NCI-H1048 (cell line): ENCODE data around the gene SASH1.
"Not testable (repeated sequence)": the region's sequence is repeated elsewhere in the genome, so short reads cannot be mapped to it uniquely, and the experiment has no call there.

Experiments used
- DNase-seq: peaks from one replicate; lab custom pipeline; 2025; lab: John Stamatoyannopoulos, UW

Gene SASH1

DNA sequence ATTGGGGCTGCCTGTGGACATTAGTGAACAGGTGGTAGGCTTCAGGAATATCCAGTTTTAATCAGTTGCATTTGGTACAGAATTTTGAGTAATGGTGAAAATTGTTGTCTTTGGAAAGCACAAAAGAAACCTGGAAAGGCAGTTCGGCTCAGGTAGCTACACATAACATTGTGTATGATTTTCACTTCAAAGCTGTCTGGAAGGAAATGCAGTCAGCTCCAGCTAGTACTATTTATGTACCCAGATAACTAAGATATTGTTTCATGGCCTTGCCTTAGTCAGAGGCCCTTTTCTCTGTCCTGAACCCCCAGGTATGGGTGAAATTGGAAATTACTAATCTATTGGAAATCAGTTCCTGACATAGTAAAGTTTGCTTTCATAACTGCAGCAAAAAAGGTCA is 208.6 kb downstream of the SASH1 start:
- DNase-seq, result no peak

DNA sequence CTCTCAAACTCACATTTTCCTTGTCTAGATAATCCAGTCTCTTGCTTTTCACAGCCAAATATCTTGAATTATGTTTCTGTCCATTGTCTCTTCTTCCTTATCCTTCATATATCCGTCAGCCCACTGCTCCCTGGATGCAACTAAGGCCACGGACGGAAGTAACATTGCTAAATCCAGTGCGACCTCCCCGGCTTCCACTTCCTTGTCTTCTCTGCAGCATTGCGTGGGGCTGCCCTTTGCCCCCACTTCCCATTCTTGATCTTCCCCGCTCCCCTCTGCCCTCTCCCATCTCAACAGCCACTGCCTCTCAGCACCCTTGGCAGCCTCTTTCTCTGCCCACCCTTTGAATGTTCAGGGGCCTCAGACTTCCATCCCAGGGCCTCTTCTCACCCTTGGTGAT is 213.8 kb downstream of the SASH1 start:
- no peak for DNase-seq

DNA sequence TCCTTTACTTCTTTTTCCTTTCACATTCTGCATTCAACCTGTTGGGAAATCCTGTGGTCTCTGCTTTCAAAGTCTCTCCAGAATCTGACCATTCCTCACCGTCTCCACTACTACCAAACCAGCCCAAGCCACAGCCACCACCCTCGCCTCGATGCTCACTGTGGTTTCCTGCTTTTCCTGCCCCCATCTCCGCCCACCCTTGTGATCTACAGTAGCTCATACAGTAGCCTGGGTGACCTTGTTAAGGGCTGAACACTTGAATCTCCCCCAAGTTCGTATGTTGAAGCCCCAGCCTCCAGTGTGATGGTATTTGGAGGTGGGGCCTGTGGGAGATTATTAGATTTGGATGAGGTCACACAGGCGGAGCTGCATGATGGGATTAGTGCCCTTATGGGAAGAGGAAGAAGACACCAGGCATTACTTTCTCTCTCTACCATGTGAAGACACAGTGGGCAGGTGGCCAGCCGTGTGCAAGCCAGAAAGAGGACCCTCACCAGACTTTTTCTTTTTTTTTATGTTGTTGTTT is 215.2 kb downstream of the SASH1 start:
- no peak for DNase-seq

DNA sequence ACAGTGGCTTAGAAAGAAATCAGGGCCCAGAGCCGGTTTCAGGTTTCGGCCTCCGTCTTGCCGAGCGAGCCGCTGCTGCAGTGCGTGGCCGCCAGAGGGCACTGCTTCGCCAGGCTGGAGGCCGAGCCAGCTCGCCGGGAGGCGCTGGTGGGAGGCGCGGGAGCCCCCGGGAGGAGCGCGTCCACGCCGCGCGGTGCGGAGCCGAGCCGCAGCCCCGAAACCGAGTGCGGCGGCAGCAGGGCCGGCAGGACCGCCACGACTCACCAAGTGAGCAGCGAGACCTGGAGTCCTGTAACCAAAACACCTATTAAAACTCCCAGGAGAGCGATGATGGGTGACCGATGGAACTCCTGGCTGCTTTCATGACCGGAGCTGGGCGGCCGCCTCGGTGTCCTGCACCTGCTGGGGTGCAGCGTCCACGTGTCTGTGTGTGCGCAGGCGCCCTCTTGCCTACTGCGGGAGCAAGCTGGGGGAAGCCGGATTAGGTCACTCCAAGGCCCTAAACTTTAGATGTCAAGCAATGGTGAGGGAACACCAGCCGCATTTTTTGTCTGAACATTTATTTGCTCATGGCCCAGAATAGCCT is 217.3 kb downstream of the SASH1 start:
- peak; percentile 7 for DNase-seq

DNA sequence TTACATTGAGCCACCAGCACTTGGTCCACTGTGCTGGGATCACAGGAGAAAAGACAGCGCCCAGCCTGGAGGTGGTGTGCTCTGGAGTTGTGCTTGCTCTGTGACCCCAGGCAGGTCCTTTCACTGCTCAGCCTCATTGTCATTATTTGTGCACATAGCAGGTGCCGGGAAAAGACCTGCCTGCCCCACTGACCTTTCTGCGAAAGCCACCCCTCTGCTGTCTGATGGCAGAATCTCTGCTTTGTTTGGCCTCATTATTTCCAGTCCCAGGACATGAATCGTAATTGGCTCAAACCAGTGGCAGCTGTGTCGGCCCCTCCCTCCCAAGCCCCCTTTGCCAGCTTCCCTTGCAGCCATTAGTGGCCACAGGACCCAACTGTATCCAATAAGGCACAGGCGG is 219.0 kb downstream of the SASH1 start:
- DNase-seq, result no peak

DNA sequence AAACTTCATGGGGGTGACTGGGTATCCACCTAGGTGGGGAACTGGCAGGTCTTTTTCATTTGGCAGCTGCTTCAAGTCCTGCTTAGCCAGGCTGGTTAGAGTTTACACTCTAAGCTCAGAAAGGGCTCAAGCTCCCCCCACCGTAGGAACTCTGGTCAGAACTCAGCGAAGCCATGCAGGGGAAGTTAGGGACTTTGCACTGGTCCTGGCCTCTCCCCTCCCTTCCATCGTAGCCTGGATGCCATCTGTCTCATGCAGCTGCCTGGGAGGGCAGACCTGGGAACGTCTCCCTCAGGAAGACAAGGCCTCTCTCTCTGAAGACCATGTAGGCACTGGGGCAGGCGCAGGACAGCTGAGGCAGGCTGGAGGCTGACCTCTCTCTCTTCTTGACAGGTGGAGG is 220.4 kb downstream of the SASH1 start:
- DNase-seq, result no peak

DNA sequence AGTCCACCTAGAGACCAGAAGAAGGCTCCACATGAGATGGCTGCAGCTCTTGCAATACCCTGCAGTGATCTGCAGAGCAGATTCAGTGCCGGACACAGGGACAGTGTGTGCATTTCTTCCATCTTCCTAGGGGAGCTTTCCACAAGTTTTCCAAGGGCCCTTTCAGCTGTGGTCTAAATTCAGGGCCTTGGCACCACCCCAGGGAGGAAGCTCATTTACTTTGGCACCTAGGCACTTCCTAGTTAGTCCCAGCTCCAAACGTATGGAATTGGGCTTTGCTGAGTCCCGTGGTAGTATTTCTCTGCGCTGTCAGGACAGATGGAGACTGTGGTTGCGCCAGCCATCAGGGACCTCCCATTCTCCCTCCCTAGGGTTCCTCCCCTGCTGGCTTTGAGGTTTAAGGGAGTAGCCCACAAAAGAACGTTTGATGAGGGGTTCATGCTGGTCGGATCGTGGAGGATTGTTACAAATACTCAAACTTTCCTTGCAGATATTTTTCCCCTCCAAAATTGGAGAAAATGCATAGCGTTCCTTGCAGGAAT is 221.9 kb downstream of the SASH1 start:
- no peak for DNase-seq

DNA sequence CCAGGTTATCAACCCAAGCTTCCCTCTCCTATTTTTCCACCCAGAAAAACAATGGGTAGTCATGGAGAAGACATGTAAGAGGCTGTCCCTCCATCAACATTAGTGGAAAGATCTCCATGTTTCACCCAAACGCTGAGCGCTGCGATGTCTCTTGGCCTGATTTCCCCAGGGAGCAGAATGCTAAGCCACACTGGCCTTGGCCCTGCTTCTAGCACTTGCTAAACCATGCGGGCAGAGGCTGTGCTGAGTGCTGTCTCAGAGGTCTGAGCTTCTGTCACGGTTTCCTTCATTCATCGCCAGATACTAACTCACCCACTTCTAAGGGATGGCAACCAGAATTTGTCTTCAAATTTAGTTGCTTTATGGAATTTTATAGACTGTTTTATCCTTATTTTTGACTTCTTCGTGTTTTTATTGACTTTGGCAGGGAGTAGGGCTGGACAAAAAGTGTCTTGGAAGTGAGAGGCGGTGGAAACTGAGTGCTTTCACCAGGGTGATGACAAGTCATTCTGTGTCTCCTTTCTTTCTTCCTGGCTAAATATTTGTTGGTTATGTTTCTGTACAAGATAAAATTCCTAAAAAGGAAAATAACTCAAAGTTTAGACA is 222.8 kb downstream of the SASH1 start:
- no peak for DNase-seq

DNA sequence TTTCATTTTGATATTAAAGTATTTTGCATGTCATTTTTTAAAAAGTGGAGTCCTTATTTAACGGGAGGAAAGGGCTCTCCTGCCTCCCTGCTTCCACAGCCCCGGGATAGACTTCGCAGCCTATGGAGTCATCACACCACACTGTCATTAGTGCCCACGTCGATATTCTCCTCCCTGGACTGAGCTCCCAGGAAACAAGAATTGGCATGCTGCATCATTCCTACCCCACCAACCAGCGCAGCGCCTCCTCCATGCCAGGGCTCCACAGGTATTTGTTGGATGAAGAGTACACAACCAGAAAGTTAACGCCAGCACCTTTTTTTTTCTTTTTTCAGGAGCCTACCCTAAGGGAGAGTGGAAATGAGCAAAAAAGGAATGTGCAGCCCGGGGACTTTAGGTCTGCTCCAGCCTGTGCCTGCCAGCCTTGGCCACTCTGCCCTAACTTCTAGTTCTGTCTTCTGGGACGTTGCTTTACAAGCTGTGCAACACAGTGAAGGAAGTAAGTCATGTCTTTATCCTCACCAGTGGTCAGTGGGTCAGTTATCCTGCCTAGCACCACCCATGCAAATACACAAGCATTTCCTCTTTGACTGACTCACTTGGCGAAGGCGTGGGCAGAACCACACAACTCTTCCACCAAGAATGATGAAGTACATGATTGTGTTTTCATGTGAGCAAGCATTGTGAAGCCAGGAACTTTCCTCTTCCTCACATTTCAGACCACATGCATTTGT is 223.5 kb downstream of the SASH1 start:
- no peak for DNase-seq

DNA sequence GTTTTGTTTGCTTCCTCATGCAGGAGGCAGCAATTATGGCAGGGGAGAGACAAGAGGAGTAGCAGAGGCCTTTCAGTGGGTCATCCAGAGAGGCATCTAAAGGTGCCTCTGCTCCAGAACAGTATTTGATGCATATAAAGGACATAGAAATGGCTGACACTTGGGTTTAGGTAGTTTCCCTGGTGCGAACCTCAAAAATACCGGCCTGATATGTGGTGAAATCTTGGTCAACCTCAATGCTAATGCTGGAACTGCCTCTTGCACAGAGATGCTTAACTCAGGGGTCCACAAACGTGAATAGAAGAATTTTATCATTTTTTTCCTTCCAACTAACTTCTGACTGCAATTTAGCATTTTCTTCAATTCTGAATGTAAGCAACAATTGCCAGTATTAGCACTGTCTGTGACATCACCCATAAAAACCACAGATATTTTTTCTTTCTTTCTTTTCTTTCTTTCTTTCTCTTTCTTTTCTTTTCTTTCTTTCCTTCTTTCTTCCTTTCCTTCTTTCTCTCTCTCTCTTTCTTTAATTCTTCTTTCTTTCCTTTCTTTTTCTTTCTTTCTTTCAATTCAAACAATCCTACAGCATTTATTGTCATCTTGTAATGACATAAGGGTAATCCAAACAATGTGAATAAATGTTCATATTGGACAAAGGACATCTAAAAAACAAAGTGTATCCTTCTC is 224.2 kb downstream of the SASH1 start:
- DNase-seq, result no peak

DNA sequence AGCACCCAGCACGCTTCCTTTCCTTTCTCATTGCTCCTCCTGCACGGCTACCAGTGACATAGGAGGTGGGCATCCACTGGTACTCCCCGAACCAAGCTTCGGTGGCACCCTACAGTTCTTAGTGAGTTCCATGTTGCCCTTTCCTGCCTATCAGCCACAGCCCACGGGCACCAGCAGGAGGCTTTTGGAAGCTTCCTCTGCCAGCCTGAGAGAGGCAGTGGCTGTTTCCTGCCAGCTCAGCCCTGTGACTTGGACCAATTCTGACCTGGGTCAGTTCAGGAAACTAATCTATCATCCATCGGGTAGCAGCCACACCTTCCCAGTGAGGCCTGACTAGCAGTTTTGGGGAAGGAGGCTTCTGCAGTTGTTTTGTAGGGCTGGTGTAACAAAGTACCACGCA is 227.8 kb downstream of the SASH1 start:
- no peak for DNase-seq

DNA sequence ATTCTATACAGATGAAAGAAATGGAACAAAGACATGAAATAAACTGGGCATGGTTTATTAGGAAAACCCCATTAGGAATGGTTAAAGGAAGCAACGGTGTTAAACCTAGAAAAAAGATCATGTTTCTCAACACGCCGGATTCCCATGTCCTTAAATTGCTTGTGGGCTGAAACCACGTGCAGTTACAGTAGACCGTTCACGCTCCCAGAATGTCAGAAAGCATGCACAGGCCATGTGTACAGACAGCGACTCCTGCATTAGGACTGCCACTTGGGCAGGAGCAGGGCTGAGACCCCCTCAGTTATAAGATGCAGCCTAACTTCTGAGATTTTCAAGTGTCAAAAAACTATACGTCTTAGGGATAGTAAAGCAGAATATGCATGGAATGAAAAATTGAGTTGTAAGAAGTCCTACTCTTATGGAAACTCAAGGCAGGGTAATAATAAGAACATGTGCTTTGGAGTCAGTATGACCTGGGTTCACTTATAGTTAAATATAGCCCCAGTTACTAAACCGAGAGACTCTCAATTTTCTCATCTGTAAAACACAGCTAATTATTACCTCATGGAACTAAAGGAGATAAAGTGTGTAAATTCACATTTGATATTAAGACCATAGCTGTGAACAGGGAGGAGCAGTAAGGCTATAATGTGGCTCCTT is 230.2 kb downstream of the SASH1 start:
- DNase-seq, result no peak

DNA sequence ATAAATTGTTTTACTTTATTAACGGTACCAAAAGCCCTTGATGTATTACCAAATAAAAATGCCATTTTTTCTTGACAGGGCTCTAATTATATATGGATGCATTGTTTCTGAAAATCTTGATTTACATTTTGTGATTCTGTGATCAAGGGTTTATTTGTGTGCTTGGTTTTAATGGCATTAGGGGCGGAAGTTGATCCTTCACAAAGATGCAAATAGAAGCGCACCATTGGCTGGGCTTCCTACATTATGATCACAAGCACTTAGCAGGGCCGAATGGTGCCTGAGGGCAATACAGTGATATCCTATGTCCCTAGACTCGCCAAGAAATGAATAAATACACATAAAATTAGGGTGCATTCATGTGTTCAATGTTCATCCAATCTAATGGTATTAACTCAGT is 231.3 kb downstream of the SASH1 start:
- peak; percentile 9 for DNase-seq

DNA sequence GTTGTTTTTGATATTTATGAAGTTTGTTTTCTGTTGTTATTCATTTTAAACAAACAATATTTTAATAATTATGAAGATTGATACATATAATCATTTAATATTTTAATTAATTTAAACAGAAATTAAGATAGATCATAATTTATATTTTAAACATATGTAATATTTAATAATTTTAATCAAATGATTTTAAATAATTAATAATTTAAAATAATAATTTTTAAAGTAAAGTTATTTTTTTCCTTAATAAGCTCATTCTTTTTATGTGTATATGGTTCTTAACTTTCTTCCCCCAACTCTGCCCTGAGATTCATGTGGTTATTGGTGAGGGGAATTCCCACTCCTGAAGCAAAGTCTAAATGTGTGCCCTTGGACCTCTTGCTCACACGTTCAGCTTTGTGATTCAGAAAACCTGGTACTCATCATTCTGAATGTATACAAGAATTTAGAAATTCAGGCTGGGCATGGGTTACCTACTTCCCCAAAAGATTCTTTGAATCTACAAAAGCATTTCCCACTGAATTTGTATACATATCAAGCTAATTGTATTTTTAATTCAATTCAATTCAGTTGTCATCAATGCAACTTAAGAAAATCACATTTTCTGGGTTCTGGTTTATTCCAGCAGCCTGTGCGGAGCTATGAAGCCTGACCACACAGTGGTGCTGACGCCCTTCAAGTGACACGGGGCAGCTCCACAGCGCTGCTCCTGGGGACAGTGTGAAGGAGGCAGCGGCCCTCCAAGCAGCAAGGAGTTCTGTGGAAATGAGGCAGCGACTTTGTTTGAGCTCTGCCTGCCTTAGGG is 235.2 kb downstream of the SASH1 start:
- DNase-seq, result peak; percentile 18

DNA sequence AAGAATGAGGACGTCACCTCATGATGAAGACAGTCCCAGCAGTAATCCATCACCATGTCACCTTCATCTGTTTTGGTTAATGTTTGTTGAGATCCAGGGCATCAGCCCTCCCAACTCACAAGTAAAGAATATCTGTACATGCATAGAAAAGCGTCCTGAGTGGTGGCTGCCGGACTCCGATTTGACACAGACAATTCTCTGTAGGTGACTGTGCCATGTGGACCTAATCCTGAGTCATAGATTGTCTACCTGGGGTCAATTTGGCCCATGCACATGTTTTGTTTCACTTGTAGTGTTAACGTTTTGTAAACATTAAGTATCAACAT is 235.8 kb downstream of the SASH1 start:
- DNase-seq, result no peak

DNA sequence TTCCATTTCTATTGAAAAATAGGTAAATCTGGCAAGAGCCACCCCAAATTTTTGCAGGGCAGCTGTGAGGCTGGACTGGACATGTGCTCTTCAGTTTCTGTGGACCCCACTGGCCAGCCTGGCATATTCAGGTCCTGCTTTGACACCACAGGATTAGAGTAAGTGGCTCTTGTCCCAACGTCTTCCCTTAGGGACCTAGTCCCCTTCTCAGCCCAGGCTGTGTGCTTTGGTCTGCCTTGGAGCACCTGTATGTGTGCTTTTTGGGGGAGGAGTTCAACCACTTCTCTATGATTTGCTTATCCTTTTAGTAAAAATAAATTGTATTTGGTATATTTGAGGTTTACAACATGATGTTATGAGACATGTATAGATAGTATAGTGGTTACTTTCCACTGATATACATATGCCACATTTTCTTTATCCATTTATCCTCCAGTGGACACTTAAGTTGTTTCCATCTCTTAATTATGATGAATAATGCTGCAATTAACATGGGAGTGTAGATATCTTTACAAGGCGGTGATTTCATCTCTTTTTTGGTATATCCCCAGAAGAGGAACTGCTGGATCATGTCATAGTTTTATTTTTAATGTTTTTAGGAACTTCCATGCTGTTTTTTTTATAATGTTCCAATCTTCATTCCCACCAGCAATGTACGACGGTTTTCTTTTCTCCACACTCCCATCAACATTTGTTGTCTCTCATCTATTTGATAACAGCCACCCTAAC is 236.4 kb downstream of the SASH1 start:
- DNase-seq, result no peak

DNA sequence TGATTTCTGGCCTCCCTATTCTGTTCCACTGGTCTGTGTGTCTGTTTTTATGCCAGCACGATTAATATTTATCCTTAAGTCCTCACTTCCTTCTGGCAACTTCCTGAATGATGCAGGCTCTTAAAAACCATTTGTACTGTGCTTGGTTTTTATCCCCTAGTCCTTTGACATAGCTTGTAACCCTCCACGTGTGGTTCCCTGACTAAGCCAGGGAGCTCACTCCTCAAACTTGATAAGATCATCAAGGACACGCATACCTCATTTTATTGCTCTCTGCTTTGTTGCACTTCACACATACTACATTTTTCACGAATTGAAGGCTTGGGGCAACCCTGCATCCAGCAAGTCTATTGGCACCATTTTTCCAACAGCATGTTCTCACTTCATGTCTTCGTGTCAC is 237.8 kb downstream of the SASH1 start:
- no peak for DNase-seq

DNA sequence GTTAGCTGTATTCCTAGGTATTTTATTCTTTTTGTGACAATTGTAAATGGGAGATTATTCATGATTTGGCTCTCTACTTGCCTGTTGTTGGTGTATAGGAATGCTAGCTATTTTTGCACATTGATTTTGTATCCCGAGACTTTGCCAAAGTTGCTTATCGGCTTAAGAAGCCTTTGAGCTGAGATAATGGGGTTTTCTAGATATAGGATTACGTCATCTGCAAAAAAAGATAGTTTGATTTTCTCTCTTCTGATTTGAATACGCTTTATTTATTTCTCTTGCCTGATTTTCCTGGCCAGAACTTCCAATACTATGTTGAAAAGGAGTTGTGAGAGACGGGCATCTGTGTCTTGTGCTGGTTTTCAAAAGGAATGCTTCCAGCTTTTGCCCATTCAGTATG is 241.0 kb downstream of the SASH1 start:
- DNase-seq, result no peak

DNA sequence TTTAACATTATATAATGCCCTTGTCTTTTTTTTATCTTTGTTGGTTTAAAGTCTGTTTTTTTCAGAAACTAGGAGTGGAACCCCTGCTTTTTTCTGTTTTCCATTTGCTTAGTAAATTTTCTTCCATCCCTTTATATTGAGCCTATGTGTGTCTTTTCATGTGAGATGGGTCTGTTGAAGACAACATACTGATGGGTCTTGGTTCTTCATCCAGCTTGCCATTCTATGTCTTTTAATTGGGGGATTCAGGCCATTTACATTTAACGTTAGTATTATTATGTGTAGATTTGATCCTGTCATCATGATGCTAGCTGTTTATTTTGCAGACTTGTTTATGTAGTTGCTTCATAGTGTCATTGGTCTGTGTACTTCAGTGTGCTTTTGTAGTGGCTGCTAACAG is 243.0 kb downstream of the SASH1 start:
- DNase-seq, result not testable (repeated sequence)

DNA sequence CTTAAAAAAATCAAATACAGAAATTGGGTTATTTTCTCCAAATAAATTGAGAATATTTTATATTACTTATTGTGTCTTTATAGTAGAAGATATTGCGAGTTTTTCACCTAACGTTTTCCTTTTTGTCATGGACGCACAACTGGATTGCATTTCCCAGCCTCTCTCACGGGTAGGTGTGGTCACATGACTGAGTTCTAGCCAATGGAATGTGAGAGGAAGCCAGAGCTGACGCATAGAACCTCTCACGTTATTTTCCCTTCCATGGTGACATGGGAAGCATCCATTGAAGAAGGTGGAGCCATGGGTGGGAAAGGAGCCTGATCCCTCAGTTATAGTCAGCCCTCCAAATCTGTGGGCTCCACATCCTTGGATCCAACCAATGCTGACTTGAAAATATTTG is 248.2 kb downstream of the SASH1 start:
- no peak for DNase-seq

DNA sequence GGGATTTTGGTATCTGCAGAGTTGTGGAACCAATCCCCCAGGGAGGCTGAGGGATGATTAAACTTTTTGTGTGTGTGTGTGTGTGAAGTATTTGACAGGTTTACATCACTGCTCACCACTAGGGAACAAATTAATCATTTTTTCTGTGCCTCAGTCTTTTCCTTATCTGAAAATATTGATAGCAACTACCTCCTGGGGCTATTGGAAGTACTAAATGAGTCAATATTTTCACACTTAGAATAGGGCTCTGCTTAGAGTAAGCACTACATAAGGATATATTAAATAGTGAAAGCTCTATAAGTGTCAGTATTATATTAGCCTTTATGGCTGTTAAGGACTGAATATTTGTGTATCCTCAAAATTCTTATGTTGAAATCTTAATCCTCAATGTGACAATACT is 249.0 kb downstream of the SASH1 start:
- DNase-seq, result no peak
